HepG2 (cell line): Measurements from ENCODE around the gene CSNK1G1. TPM values are rescaled to one million over a fixed set of nuclear protein-coding genes. Genes with fewer than 3 reads are reported as not detected.
"Not testable (repeated sequence)": the region's sequence is repeated elsewhere in the genome, so short reads cannot be mapped to it uniquely, and the experiment has no call there.

ENCODE experiments used
- ATAC-seq: fragments of 200-7000 bp; cut with Tn5 transposase; 3 replicates; pipeline ENCODE4 v1.9.1; 2020; ENCODE audit warnings: mild to moderate bottlenecking, moderate library complexity
- BruUV-seq: library from RNA; stranded (reverse); fragments of 400-500 nt; replicated peaks from 2 replicates; lab custom pipeline; 2021; lab: Mats Ljungman, UMichigan
- CTCF ChIA-PET: fragments of 300-600 bp; formaldehyde crosslinking; extraction: SDS; loops from one replicate; lab custom pipeline; 2021; ENCODE audit warnings: low total read pairs, inconsistent platforms, low intra/inter-chr PET ratio; lab: Yijun Ruan, JAX
- POLR2A ChIA-PET: fragments of 350-600 bp; sonication (Branson Sonifier 250); formaldehyde crosslinking; loops from one replicate; lab custom pipeline; 2020; ENCODE audit warnings: antibody characterized with exemption, inconsistent platforms; lab: Yijun Ruan, JAX
- DNase-seq: peaks from one replicate; pipeline ENCODE4 v3.0.0-alpha.2; 2015; ENCODE audit warnings: low spot score
- FAIRE-seq: peaks from 3 replicates; lab custom pipeline; 2011; peaks lifted over from hg19 to GRCh38; lab: Jason Lieb, UNC
- H2AFZ ChIP-seq: one replicate; pipeline ENCODE4 v1.6.1; 2011; ENCODE audit warnings: low read length, inconsistent platforms
- H3K27ac ChIP-seq: fragments of 300-600 bp; 3 replicates; pipeline ENCODE4 v1.8.0; 2011; ENCODE audit warnings: mixed run types, mild to moderate bottlenecking, mixed read lengths, low read length, inconsistent platforms; ENCODE audit not compliant: insufficient read depth; ENCODE audit errors: extremely low read length
- H3K27me3 ChIP-seq, 2 experiments: fragments of 200-600 bp in 1 of 2; 2 replicates in 1 of 2; 3 replicates in 1 of 2; pipeline versions ENCODE4 v1.6.0 to v1.8.0; 2011; ENCODE audit warnings: low read length in 2 of 2, mild to moderate bottlenecking in 2 of 2, moderate library complexity in 2 of 2, inconsistent platforms in 1 of 2; ENCODE audit not compliant: insufficient read depth in 2 of 2, control insufficient read depth in 1 of 2
- H3K36me3 ChIP-seq, 2 experiments: fragments of 200-600 bp in 1 of 2; replicated peaks in 1 of 2; 2 replicates in 1 of 2; 3 replicates in 1 of 2; pipeline versions ENCODE4 v1.5.1 to v1.8.0; 2011; ENCODE audit warnings: low read length in 2 of 2, inconsistent platforms in 1 of 2; ENCODE audit not compliant: insufficient read depth in 2 of 2, control insufficient read depth in 1 of 2
- H3K4me1 ChIP-seq: 2 replicates; pipeline ENCODE4 v1.5.1; 2012; ENCODE audit warnings: low read length, inconsistent platforms; ENCODE audit not compliant: insufficient read depth
- H3K4me2 ChIP-seq: 2 replicates; pipeline ENCODE4 v1.6.0; 2011; ENCODE audit warnings: low read depth, low read length, inconsistent platforms
- H3K4me3 ChIP-seq, 3 experiments: fragments of 200-600 bp in 1 of 3; sonication (generic), shearing (Covaris generic) in 1 of 3; replicated peaks in 1 of 3; 2 replicates each; pipeline ENCODE4 v1.5.1; 2011 to 2016; ENCODE audit warnings: low read length in 3 of 3, inconsistent platforms in 2 of 3, low read depth in 2 of 3, mild to moderate bottlenecking in 2 of 3, control low read depth in 1 of 3, mixed read lengths in 1 of 3; ENCODE audit not compliant: insufficient read depth in 1 of 3
- H3K79me2 ChIP-seq: one replicate; pipeline ENCODE4 v1.6.1; 2011; ENCODE audit warnings: low read length, inconsistent platforms; ENCODE audit not compliant: insufficient read depth
- H3K9ac ChIP-seq: 2 replicates; pipeline ENCODE4 v1.6.0; 2011; ENCODE audit warnings: mild to moderate bottlenecking, low read depth, low read length, inconsistent platforms; ENCODE audit not compliant: insufficient read depth
- H3K9me3 ChIP-seq: 2 replicates; pipeline ENCODE4 v1.5.1; 2012; ENCODE audit warnings: mild to moderate bottlenecking, low read length
- H4K20me1 ChIP-seq: 2 replicates; pipeline ENCODE4 v1.6.0; 2011; ENCODE audit warnings: inconsistent platforms, mild to moderate bottlenecking, low read length, moderate library complexity; ENCODE audit not compliant: insufficient read depth
- IRF9 ChIP-seq: sonication (generic); formaldehyde crosslinking; IDR thresholded peaks from 2 replicates; pipeline ENCODE4 v1.8.0; 2022; ENCODE audit warnings: missing genetic modification reagents, mild to moderate bottlenecking, borderline replicate concordance
- KLF6 ChIP-seq: IDR thresholded peaks from 2 replicates; pipeline ENCODE4 v1.8.0; 2016; ENCODE audit warnings: missing biosample characterization, missing genetic modification reagents
- TFDP2 ChIP-seq: sonication (generic); formaldehyde crosslinking; IDR thresholded peaks from 2 replicates; pipeline ENCODE4 v1.4.0; 2020; ENCODE audit warnings: missing genetic modification reagents
- ZNF121 ChIP-seq: sonication (generic); formaldehyde crosslinking; IDR thresholded peaks from 2 replicates; pipeline ENCODE4 v1.5.0; 2020; ENCODE audit warnings: mild to moderate bottlenecking, missing genetic modification reagents
- ZNF460 ChIP-seq: sonication (generic); formaldehyde crosslinking; IDR thresholded peaks from 2 replicates; pipeline ENCODE4 v1.5.1; 2020; ENCODE audit warnings: missing genetic modification reagents, mild to moderate bottlenecking, borderline replicate concordance
- ZNF468 ChIP-seq: sonication (generic); formaldehyde crosslinking; IDR thresholded peaks from 2 replicates; pipeline ENCODE4 v1.8.0; 2022; ENCODE audit warnings: mild to moderate bottlenecking, moderate library complexity, missing genetic modification reagents
- ZNF740 ChIP-seq: sonication (generic); formaldehyde crosslinking; IDR thresholded peaks from 2 replicates; pipeline ENCODE4 v1.4.0; 2020; ENCODE audit warnings: missing genetic modification reagents
- ZNF770 ChIP-seq: sonication (generic); formaldehyde crosslinking; IDR thresholded peaks from 2 replicates; pipeline ENCODE4 v1.5.0; 2020; ENCODE audit warnings: mild to moderate bottlenecking, missing genetic modification reagents
- WGBS: methylation state at CpG from one replicate; pipeline ENCODE4 v1.1.6; 2017; ENCODE audit warnings: low lambda C conversion rate; 5-methylcytosine and 5-hydroxymethylcytosine counted together
- in situ Hi-C: cut with HindIII; loops from 2 replicates; pipeline ENCODE4 v1.10.0; 2017; ENCODE audit warnings: low pct_unique_long_range_greater_than_20kb; ENCODE audit not compliant: extremely low pct_ligation_motif_present
- intact Hi-C: fragments of 100-400 bp; cut with micrococcal nuclease; formaldehyde crosslinking; loops from one replicate; pipeline ENCODE4 v1.10.0; 2022; ENCODE audit not compliant: unreplicated experiment
- polyA plus RNA-seq, 8 experiments: library from polyadenylated mRNA; depleted of rRNA in 3 of 8; stranded (reverse) in 7 of 8; unstranded in 1 of 8; fragments of >200 nt; fragmentation: Illumina TruSeq in 4 of 8; extraction: Trizol in 4 of 8; gene quantifications; 2 replicates each; pipeline versions ENCODE4 v1.2.1 to v1.2.3, GENCODE V29; 2011 to 2016; ENCODE audit warnings: low read depth in 4 of 8, missing spikeins in 1 of 8, mixed read lengths in 1 of 8; ENCODE audit not compliant: insufficient read depth in 1 of 8
- total RNA-seq, 5 experiments: library from RNA; depleted of rRNA; stranded (reverse); fragments of >200 nt; fragmentation: Illumina TruSeq; extraction: Trizol; gene quantifications; 2 replicates each; pipeline ENCODE4 v1.2.3, GENCODE V29; 2016; ENCODE audit warnings: low read depth in 1 of 5

CSNK1G1 gene
- total and polyA plus RNA-seq, 2 of the 13 experiments (the other 11 are each of a cell fraction or from before 2014, with no cell fraction given), result 8.5 to 12.6 TPM

GRCh38 chr15:64381000-64381751 is 25.2 kb upstream of the CSNK1G1 start, which contains the start of gene PCLAF (continued):
- TF ChIP-seq TFDP2 (CRISPR knock-in tag), result peak; percentile 99
- no peak for TF ChIP-seq ZNF468 (CRISPR knock-in tag)
- TF ChIP-seq IRF9 (CRISPR knock-in tag), result peak; percentile 55; the same call in 1 of the 2 replicates
- TF ChIP-seq KLF6, result no peak

- H3K4me2 ChIP-seq, result peak overlapping the region; percentile 86
- CTCF ChIA-PET, H3K36me3 ChIP-seq, FAIRE-seq, H4K20me1 ChIP-seq, in situ Hi-C loops, BruUV-seq, intact Hi-C loops, H3K27me3 ChIP-seq, H3K9me3 ChIP-seq, DNase-seq, POLR2A ChIA-PET: not testable (repeated sequence)
- TF ChIP-seq ZNF770 (CRISPR knock-in tag), result peak; percentile 93
- 0 out of 2 replicates have a peak, but pooled peaks have one; percentile 11 for TF ChIP-seq ZNF121
- TF ChIP-seq ZNF460, result peak; percentile 25; the same call in 1 of the 2 replicates
- TF ChIP-seq ZNF740 (CRISPR knock-in tag), result peak; percentile 44; the same call in 1 of the 2 replicates
- peak overlapping the region; percentile 17 for H2AFZ ChIP-seq
- H3K9ac ChIP-seq, result peak overlapping the region; percentile 77
- ATAC-seq, result peak; percentile 7
- 30% methylated on average over 11 of the region's 11 CpGs for WGBS
- peaks cover 30% of the 10 kb centered on the region for H3K4me1 ChIP-seq
- H3K4me3 ChIP-seq, result peak overlapping the region; percentile 63 to 85 (median 76)
- H3K27ac ChIP-seq, result peak overlapping the region; percentile 58
- H3K79me2 ChIP-seq, result peaks cover 26% of the 10 kb centered on the region
These were observed 24.3 kb upstream of the CSNK1G1 start for GRCh38 chr15:64380130-64380870.
